Motor neuron (in vitro differentiated cells): ENCODE results near the gene MACROD2. TPM values are rescaled to one million over a fixed set of nuclear protein-coding genes. Genes with fewer than 3 reads are reported as not detected.

ENCODE experiments used
- ATAC-seq, 8 experiments: fragments of 200-7000 bp; cut with Tn5 transposase; replicated peaks in 6 of 8; 2 replicates each; pipeline ENCODE4 v1.8.0; 2021; ENCODE audit warnings: mild to moderate bottlenecking in 8 of 8, moderate library complexity in 8 of 8
- H3K27ac ChIP-seq, 2 donors: fragments of 250-450 bp; sonication (Bioruptor Pico); 2 replicates each; pipeline ENCODE4 v1.9.0; 2021; ENCODE audit warnings: antibody characterized with exemption in 2 of 2, mild to moderate bottlenecking in 2 of 2, moderate library complexity in 1 of 2
- H3K4me1 ChIP-seq, 2 donors: fragments of 250-450 bp; sonication (Bioruptor Pico); replicated peaks in 1 of 2; 2 replicates each; pipeline ENCODE4 v1.6.1; 2021; ENCODE audit warnings: antibody characterized with exemption in 2 of 2, mild to moderate bottlenecking in 2 of 2, moderate library complexity in 1 of 2
- H3K4me3 ChIP-seq, 5 donors: fragments of 250-450 bp; sonication (Bioruptor Pico); 2 replicates each; pipeline ENCODE4 v1.9.0; 2021; ENCODE audit warnings: antibody characterized with exemption in 5 of 5, mild to moderate bottlenecking in 5 of 5, moderate library complexity in 4 of 5
- WGBS, 10 experiments: fragments of 450-650 bp; shearing (Covaris generic); methylation state at CpG; one replicate each; pipeline ENCODE4 v1.0.0; 2022; 5-methylcytosine and 5-hydroxymethylcytosine counted together
- in situ Hi-C, 9 experiments: fragments of 400-800 bp; cut with MboI; loops; one replicate each; pipeline ENCODE4 v1.15.0; 2021; ENCODE audit warnings: low sequenced_read_pairs in 9 of 9, low pct_unique_long_range_greater_than_20kb in 2 of 9; ENCODE audit not compliant: unreplicated experiment in 9 of 9
- total RNA-seq, 8 experiments: library from RNA; unstranded; fragments of 300-600 nt; gene quantifications; 2 replicates each; pipeline versions ENCODE4 v1.2.3 to v1.2.4, GENCODE V29; 2022

The MACROD2 gene
- total RNA-seq, 8 experiments from 2014 or later, result 4.3 to 24.9 (median 10.4) TPM

- Histone ChIP-seq H3K27ac (no peak overlapping the region), H3K4me1 (peaks cover 4 to 28% of the 10 kb centered on the region in 2 donors), H3K4me3 (no peak overlapping the region)
- in situ Hi-C loops, result no loop called here
- ATAC-seq, result no peak
- 29 to 100% (median 88%) methylated on average over 1 to 2 of the region's 2 CpGs; no CpG with 5 or more reads in 1 of the 10 experiments for WGBS, 10 experiments
Observed at GRCh38 chr20:14790190-14790589, 794.9 kb downstream of the MACROD2 start.

- Histone ChIP-seq H3K4me1 (peaks cover 4 to 28% of the 10 kb centered on the region in 2 donors), H3K27ac (no peak overlapping the region), H3K4me3 (no peak overlapping the region)
- no peak for ATAC-seq
- WGBS, 10 experiments, result 0 to 92% (median 68%) methylated on average over 1 to 8 of the region's 10 CpGs; no CpG with 5 or more reads in 1 of the 10 experiments
- in situ Hi-C loops, result no loop called here
Observed at GRCh38 chr20:14790771-14791620, 795.7 kb downstream of the MACROD2 start.

- no peak overlapping the region for H3K4me3 ChIP-seq
- ATAC-seq, result no peak
- WGBS, 10 experiments, result 60 to 100% (median 100%) methylated on average over 1 of the region's 1 CpG; no CpG with 5 or more reads in 4 of the 10 experiments
- H3K27ac ChIP-seq, result no peak overlapping the region
- in situ Hi-C loops, result no loop called here
- H3K4me1 ChIP-seq, result peaks cover 0 to 18% of the 10 kb centered on the region in 2 donors
Observed at GRCh38 chr20:14792915-14793314, 797.6 kb downstream of the MACROD2 start.

GRCh38 chr20:14799545-14800216, 804.4 kb downstream of the MACROD2 start:
- in situ Hi-C loops, result no loop called here
- no peak overlapping the region for H3K4me3 ChIP-seq
- peaks cover 16 to 23% of the 10 kb centered on the region in 2 donors for H3K4me1 ChIP-seq
- ATAC-seq, result peak in 5 of 8 experiments; percentile 31 to 91 (median 70)
- H3K27ac ChIP-seq, result no peak overlapping the region
- WGBS, 10 experiments, result 0 to 76% (median 51%) methylated on average over 1 to 5 of the region's 5 CpGs; no CpG with 5 or more reads in 1 of the 10 experiments

GRCh38 chr20:14800707-14801425, 805.5 kb downstream of the MACROD2 start:
- H3K4me3 ChIP-seq, result no peak overlapping the region
- WGBS, 10 experiments, result 72 to 96% (median 83%) methylated on average over 2 to 7 of the region's 7 CpGs
- in situ Hi-C loops, result no loop called here
- H3K27ac ChIP-seq, result no peak overlapping the region
- peaks cover 17 to 23% of the 10 kb centered on the region in 2 donors for H3K4me1 ChIP-seq
- ATAC-seq, result no peak

- in situ Hi-C loops, result no loop called here
- peaks cover 17 to 23% of the 10 kb centered on the region in 2 donors for H3K4me1 ChIP-seq
- no peak overlapping the region for H3K27ac ChIP-seq
- WGBS, 10 experiments, result 85 to 100% (median 93%) methylated on average over 3 to 5 of the region's 5 CpGs; no CpG with 5 or more reads in 1 of the 10 experiments
- ATAC-seq, result peak in 1 of 8 experiments; percentile 20
- no peak overlapping the region for H3K4me3 ChIP-seq
Observed at GRCh38 chr20:14801591-14802325, 806.4 kb downstream of the MACROD2 start.

- Histone ChIP-seq H3K4me1 (peaks cover 3 to 5% of the 10 kb centered on the region in 2 donors), H3K27ac (no peak overlapping the region), H3K4me3 (no peak overlapping the region)
- 6 to 100% (median 86%) methylated on average over 1 to 2 of the region's 2 CpGs; no CpG with 5 or more reads in 1 of the 10 experiments for WGBS, 10 experiments
- in situ Hi-C loops, result no loop called here
- ATAC-seq, result no peak
Observed at GRCh38 chr20:14807224-14807623, 811.9 kb downstream of the MACROD2 start.

- Histone ChIP-seq H3K27ac (no peak overlapping the region), H3K4me3 (no peak overlapping the region), H3K4me1 (no peaks in the 10 kb centered on the region)
- peak in 3 of 8 experiments; percentile 56 to 96 (median 80) for ATAC-seq
- in situ Hi-C loops, result no loop called here
- 0 to 100% (median 94%) methylated on average over 1 to 2 of the region's 2 CpGs for WGBS, 10 experiments
Observed at GRCh38 chr20:14815340-14815739, 820.0 kb downstream of the MACROD2 start.

- no peak for ATAC-seq
- WGBS, 10 experiments, result 63 to 100% (median 100%) methylated on average over 1 of the region's 1 CpG
- Histone ChIP-seq H3K4me3 (no peak overlapping the region), H3K27ac (no peak overlapping the region), H3K4me1 (peaks cover 0 to 2% of the 10 kb centered on the region in 2 donors)
- in situ Hi-C loops, result no loop called here
Observed at GRCh38 chr20:14816471-14816870, 821.2 kb downstream of the MACROD2 start.

GRCh38 chr20:14817101-14817500, 821.8 kb downstream of the MACROD2 start:
- H3K4me1 ChIP-seq, result peaks cover 0 to 2% of the 10 kb centered on the region in 2 donors
- WGBS, 10 experiments, result 48 to 100% (median 80%) methylated on average over 1 to 3 of the region's 3 CpGs; no CpG with 5 or more reads in 1 of the 10 experiments
- in situ Hi-C loops, result no loop called here
- H3K4me3 ChIP-seq, result no peak overlapping the region
- no peak overlapping the region for H3K27ac ChIP-seq
- ATAC-seq, result no peak

GRCh38 chr20:14820771-14821170, 825.5 kb downstream of the MACROD2 start:
- WGBS, 10 experiments, result 6 to 100% (median 89%) methylated on average over 1 to 9 of the region's 9 CpGs; no CpG with 5 or more reads in 1 of the 10 experiments
- no peak overlapping the region for H3K4me3 ChIP-seq
- no peak overlapping the region for H3K27ac ChIP-seq
- H3K4me1 ChIP-seq, result peaks cover 7 to 9% of the 10 kb centered on the region in 2 donors
- in situ Hi-C loops, result no loop called here
- peak in 1 of 8 experiments; percentile 34 for ATAC-seq

- 88 to 100% (median 100%) methylated on average over 1 to 3 of the region's 3 CpGs; no CpG with 5 or more reads in 2 of the 10 experiments for WGBS, 10 experiments
- ATAC-seq, result no peak
- in situ Hi-C loops, result no loop called here
- Histone ChIP-seq H3K4me1 (peaks cover 12% of the 10 kb centered on the region in 2 donors), H3K4me3 (no peak overlapping the region), H3K27ac (no peak overlapping the region)
Observed at GRCh38 chr20:14821251-14821650, 825.9 kb downstream of the MACROD2 start.
